Epithelial cell of esophagus (primary cell): ENCODE data around the gene NTM.
A peak's percentile ranks its signal among the peaks of the same experiment; 100 is the strongest.

Experiments used
- DNase-seq: peaks from one replicate; pipeline ENCODE4 v3.0.0; 2010; ENCODE audit warnings: low read depth
- H3K4me3 ChIP-seq: 2 replicates; pipeline ENCODE4 v1.5.1; 2011; ENCODE audit warnings: mild to moderate bottlenecking, low read length, control low read depth
- TF ChIP-seq, protein P1 (sequence below): IDR thresholded peaks from 2 replicates; pipeline ENCODE4 v1.5.1; 2011; ENCODE audit warnings: low read depth, mild to moderate bottlenecking, low read length, control low read depth, inconsistent platforms; ENCODE audit not compliant: insufficient read depth; ENCODE audit errors: missing control alignments

NTM gene

DNA sequence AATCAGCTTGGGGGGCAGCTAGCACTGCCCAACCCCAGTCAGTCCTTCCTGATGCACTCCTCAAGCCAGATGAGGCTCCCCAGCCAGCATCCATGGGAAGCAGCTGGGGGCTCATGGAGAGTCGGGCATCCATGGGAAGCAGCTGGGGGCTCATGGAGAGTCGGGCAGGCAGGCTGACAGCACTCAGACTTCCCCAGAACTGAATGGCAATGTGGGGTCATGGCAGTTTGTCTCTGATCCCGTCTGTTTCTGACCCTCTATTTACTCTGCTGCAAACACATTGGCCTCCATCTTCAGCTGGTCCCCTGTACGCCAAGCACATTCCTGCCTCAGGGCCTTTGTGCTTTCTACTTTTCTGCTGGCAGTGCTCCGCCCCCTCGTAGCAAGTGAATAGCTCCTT, 314.8 kb downstream of the NTM start:
- TF ChIP-seq, protein P1, sequence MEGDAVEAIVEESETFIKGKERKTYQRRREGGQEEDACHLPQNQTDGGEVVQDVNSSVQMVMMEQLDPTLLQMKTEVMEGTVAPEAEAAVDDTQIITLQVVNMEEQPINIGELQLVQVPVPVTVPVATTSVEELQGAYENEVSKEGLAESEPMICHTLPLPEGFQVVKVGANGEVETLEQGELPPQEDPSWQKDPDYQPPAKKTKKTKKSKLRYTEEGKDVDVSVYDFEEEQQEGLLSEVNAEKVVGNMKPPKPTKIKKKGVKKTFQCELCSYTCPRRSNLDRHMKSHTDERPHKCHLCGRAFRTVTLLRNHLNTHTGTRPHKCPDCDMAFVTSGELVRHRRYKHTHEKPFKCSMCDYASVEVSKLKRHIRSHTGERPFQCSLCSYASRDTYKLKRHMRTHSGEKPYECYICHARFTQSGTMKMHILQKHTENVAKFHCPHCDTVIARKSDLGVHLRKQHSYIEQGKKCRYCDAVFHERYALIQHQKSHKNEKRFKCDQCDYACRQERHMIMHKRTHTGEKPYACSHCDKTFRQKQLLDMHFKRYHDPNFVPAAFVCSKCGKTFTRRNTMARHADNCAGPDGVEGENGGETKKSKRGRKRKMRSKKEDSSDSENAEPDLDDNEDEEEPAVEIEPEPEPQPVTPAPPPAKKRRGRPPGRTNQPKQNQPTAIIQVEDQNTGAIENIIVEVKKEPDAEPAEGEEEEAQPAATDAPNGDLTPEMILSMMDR: no peak
- no peak for DNase-seq
- no peak overlapping the region for H3K4me3 ChIP-seq

- TF ChIP-seq, protein P1: no peak
- no peak for DNase-seq
- H3K4me3 ChIP-seq: no peak overlapping the region
Measured at GRCh38 chr11:131685906-131686305, 315.5 kb downstream of the NTM start.

DNA sequence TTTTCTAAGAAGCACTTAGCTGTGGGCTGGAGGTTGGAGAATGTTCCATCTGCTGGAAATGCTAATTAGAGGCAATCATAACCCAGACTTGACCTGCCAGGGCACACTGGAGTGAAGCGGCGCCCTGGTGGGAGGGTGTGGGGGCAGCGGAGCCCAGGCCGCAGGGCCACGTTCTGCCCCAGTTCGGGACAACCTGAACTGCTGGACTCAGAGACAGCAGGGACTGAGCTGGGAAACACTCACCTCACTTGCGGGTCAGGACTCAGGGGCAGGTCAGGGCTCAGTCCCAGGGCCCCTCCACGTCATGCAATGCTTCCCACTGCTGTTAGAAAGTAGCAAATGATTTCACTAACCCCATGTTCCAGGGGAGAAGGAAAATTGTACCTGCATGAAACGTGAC, 316.4 kb downstream of the NTM start:
- TF ChIP-seq, protein P1: no peak
- no peak overlapping the region for H3K4me3 ChIP-seq

GRCh38 chr11:131687291-131688047, 317.1 kb downstream of the NTM start:
- TF ChIP-seq, protein P1: no peak
- DNase-seq: no peak
- H3K4me3 ChIP-seq: no peak overlapping the region

More for the DNA sequence above, 316.4 kb downstream of the NTM start:
- no peak for DNase-seq

DNA sequence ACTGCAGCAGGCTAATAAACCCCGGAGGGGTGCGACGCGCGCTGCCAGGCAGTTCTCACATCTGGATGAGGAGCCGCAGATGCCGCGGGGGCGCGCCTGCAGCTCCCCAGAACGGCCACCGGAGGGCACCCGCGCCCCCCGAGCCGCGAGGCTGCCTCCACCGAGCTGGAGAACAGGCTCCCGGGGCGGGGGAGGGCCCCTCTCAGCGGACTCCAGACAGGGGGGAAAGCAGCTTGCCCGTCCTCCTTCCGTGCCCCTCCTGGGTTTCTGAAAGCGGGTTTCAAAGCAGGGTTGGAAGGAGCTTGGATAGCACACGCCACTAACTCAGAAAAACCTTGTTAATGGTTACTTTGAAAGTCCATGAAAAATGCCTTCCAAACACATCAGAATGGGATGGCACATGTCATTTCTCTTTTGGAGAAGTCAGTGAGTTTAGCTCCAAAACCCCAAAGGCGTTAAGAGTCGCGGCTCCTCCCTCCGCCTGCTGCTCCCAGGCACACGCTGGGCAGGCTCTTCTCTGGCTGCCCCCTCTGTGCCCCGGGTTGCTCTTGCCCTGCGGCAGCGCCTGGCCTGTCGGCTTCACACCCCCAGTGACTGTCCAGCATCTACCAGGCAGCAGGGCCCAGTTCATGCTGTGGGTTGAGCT, 317.8 kb downstream of the NTM start:
- TF ChIP-seq, protein P1: peak; percentile 45
- no peak overlapping the region for H3K4me3 ChIP-seq
- peak; percentile 57 for DNase-seq

DNA sequence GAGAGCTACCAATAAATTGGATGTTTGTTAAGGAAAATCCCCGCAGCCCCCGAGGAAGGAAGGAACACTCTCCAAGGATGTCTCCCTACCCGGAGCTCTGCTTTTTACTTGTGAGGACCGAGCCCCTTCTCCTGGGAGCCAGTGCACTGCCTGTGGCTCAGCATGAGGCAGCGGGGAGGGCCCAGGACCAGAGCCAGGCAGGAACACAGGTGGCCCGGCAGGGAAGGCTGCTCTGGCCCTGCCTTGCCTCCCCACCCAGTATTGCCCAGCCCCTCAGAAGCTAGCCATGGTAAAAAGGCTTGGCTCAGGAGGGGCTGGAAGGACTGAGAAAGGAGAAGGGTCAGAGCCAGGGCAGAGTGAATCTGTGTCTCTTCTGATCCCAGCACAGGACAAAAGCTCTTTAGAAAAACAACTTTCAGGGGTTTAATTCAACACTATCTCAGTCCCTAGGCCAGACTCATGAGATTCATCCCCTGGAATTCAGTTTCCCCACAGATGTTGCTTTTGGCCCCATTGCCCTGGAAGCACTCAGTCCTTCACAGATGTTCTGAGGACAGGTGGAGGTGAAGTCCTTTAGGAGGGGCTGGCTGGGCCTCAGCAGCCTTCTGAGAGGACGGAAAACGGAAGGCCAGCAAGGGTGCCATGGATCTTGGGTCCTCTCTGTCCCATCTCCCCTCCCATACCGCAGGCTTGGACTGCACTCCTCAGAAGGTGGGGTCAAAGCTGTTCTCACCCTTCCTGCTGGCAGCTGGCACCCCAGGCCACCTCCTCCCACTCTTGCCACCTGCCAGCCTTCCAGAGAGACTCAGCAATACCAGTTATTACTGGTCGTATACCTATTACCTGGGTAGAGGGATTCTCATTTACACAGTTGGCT, 318.9 kb downstream of the NTM start:
- DNase-seq: no peak
- TF ChIP-seq, protein P1: no peak
- H3K4me3 ChIP-seq: no peak overlapping the region
